ENCODE measurements around the gene BARD1. TPM values are rescaled to one million over a fixed set of nuclear protein-coding genes. Genes with fewer than 3 reads are reported as not detected.

The BARD1 gene
- total RNA-seq, 1 experiment from 2014 or later = 11.1 TPM

DNA sequence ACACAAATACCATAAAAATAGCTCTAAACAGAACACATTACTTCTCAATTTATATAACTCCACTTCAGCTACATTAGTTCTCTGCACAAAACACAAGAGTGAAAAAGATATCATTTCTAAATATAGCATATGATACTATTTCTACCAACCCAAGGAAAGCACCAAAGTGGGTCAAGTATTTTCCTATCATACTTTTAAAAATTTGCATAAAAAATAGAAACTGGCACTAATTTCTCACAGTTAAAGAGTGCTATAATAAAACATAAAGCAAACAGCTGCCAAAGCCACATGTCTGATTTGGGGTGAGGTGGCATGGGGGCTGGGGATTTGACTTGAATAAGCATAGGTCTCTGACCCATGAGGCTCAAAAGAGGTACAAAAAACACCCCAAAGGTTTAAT lies 61.5 kb downstream of the BARD1 start:
- CTCF ChIA-PET = interaction anchor here (0.6 kb wide), 1 partner anchor 135 kb away, joined by 4 read pairs; no protein-coding TSS in a partner anchor
- H3K9me3 Mint-ChIP-seq (ENCODE audit: unreplicated experiment) = no peaks in the 10 kb centered on the region
- H3K4me3 Mint-ChIP-seq (ENCODE audit: unreplicated experiment) = no peak overlapping the region
- POLR2A ChIA-PET = no interaction called here
- peaks cover 9% of the 10 kb centered on the region for H3K36me3 Mint-ChIP-seq (ENCODE audit: insufficient read depth, unreplicated experiment)
- no TSS peak for BruUV-seq (replicated peaks)
- no peak for TF ChIP-seq CTCF (IDR thresholded peaks at IDR 0.05; ENCODE audit: unreplicated experiment)
- DNase-seq (ENCODE audit: unreplicated experiment) = no peak
- H3K27ac Mint-ChIP-seq (ENCODE audit: low read depth, unreplicated experiment) = no peak overlapping the region
- intact Hi-C loops (cut with micrococcal nuclease) = no loop called here
- H3K4me1 Mint-ChIP-seq (ENCODE audit: insufficient read depth, unreplicated experiment) = no peaks in the 10 kb centered on the region
- no peaks in the 10 kb centered on the region for H3K27me3 Mint-ChIP-seq (ENCODE audit: insufficient read depth, unreplicated experiment)

DNA sequence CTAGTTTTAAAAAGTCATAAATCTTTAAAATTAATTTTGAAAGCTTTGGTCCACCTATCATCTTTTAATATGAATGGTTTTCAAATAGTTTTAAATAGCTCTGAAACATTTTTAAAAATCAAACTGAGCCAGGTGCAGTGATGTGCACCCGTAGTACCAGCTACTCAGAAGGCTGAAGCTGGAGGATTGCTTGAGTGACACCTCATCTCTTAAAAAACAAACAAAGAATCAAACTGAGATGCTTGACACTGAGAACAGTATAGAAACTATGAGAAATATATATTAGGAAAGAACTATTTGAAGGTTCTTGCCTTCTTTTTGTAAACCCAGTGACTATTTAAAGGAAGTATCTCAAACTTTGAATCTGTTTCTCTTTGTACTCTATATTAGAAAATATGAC lies 67.4 kb downstream of the BARD1 start:
- Mint-ChIP-seq H3K27me3 (ENCODE audit: insufficient read depth, unreplicated experiment) (no peaks in the 10 kb centered on the region), H3K4me1 (ENCODE audit: insufficient read depth, unreplicated experiment) (peaks cover 6% of the 10 kb centered on the region), H3K9me3 (ENCODE audit: unreplicated experiment) (no peaks in the 10 kb centered on the region), H3K36me3 (ENCODE audit: insufficient read depth, unreplicated experiment) (peaks cover 5% of the 10 kb centered on the region), H3K27ac (ENCODE audit: low read depth, unreplicated experiment) (no peak overlapping the region), H3K4me3 (ENCODE audit: unreplicated experiment) (no peak overlapping the region)
- CTCF ChIA-PET = no interaction called here
- no TSS peak for BruUV-seq (replicated peaks)
- no peak for DNase-seq (ENCODE audit: unreplicated experiment)
- TF ChIP-seq CTCF (IDR thresholded peaks at IDR 0.05; ENCODE audit: unreplicated experiment) = no peak
- intact Hi-C loops (cut with micrococcal nuclease) = no loop called here
- POLR2A ChIA-PET = no interaction called here

DNA sequence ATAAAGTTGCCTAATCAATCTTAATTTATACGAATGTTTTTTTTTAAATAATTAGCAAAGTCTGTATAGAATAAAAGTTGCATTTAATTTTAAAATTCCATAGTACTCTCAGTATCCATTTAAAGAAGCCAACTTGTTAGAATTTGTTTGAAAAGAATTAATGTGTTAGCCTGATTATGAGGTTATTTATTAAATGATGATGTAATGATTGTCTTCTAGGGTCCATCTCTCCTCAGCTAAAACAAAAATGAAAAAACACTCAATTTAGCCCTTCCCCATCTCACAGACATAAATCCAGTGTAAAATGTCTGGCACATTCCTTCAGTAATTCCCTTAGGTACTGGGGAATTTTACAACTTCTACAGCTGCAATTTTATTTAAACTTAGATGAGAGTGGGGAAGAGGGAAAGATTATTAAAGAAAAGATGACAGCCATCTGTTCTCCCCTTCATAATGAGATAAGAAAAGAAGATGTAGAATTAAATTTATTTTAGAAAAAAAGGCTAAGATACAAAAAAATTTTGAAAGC lies 68.6 kb downstream of the BARD1 start:
- intact Hi-C loops (cut with micrococcal nuclease) = no loop called here
- DNase-seq (ENCODE audit: unreplicated experiment) = no peak
- ChIA-PET CTCF (no interaction called here), POLR2A (no interaction called here)
- Mint-ChIP-seq H3K4me1 (ENCODE audit: insufficient read depth, unreplicated experiment) (peaks cover 6% of the 10 kb centered on the region), H3K27ac (ENCODE audit: low read depth, unreplicated experiment) (no peak overlapping the region), H3K9me3 (ENCODE audit: unreplicated experiment) (no peaks in the 10 kb centered on the region), H3K27me3 (ENCODE audit: insufficient read depth, unreplicated experiment) (no peaks in the 10 kb centered on the region), H3K4me3 (ENCODE audit: unreplicated experiment) (no peak overlapping the region), H3K36me3 (ENCODE audit: insufficient read depth, unreplicated experiment) (peaks cover 5% of the 10 kb centered on the region)
- no TSS peak for BruUV-seq (replicated peaks)
- no peak for TF ChIP-seq CTCF (IDR thresholded peaks at IDR 0.05; ENCODE audit: unreplicated experiment)

DNA sequence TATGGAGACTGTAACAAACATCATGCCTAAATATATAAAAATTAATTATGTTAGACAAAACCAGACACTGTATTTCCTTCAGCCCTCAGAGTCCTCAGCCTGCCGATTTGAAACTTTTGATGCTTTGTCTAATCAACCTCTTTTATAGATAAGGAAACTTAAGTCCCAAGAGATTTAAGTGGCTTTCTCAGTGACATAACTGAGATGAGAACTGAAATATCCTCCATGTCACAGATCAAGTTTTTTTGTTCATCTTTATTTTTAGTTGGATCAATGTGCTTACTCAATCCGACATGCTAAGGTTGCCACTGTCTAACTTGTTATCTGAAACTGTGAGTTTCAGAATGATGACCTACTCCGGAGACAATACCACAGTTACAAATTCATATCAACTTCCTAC lies 72.3 kb downstream of the BARD1 start:
- BruUV-seq (replicated peaks) = no TSS peak
- no peak for TF ChIP-seq CTCF (IDR thresholded peaks at IDR 0.05; ENCODE audit: unreplicated experiment)

More for the DNA sequence above, 72.3 kb downstream of the BARD1 start:
- Mint-ChIP-seq H3K4me3 (ENCODE audit: unreplicated experiment) (no peak overlapping the region), H3K36me3 (ENCODE audit: insufficient read depth, unreplicated experiment) (peaks cover 6% of the 10 kb centered on the region), H3K4me1 (ENCODE audit: insufficient read depth, unreplicated experiment) (peaks cover 6% of the 10 kb centered on the region), H3K27ac (ENCODE audit: low read depth, unreplicated experiment) (no peak overlapping the region), H3K27me3 (ENCODE audit: insufficient read depth, unreplicated experiment) (no peaks in the 10 kb centered on the region), H3K9me3 (ENCODE audit: unreplicated experiment) (no peaks in the 10 kb centered on the region)
- ChIA-PET CTCF (no interaction called here), POLR2A (no interaction called here)
- DNase-seq (ENCODE audit: unreplicated experiment) = no peak
- intact Hi-C loops (cut with micrococcal nuclease) = no loop called here
